Muscle layer of duodenum (tissue), 2 donors: ENCODE data around the gene DNAH3.
"Not testable (repeated sequence)": the region's sequence is repeated elsewhere in the genome, so short reads cannot be mapped to it uniquely, and the experiment has no call there.

Experiments
- H3K27ac ChIP-seq: one replicate; pipeline ENCODE4 v1.7.0; 2013; ENCODE audit warnings: mild to moderate bottlenecking, low read length
- H3K27me3 ChIP-seq: one replicate; pipeline ENCODE4 v1.7.0; 2013; ENCODE audit warnings: low read depth, mild to moderate bottlenecking, control low read depth, low read length
- H3K36me3 ChIP-seq, 2 donors: one replicate each; pipeline ENCODE4 v1.7.0; 2013; ENCODE audit warnings: low read length in 2 of 2, control low read depth in 1 of 2, mild to moderate bottlenecking in 1 of 2; ENCODE audit not compliant: insufficient read depth in 2 of 2, control insufficient read depth in 1 of 2
- H3K4me1 ChIP-seq, 2 donors: one replicate each; pipeline ENCODE4 v1.7.0; 2013; ENCODE audit warnings: low read length in 2 of 2, mild to moderate bottlenecking in 2 of 2, control low read depth in 1 of 2, moderate library complexity in 1 of 2; ENCODE audit not compliant: insufficient read depth in 2 of 2, control insufficient read depth in 1 of 2
- H3K4me3 ChIP-seq, 2 donors: one replicate each; pipeline ENCODE4 v1.7.0; 2013; ENCODE audit warnings: low read length in 2 of 2, low read depth in 1 of 2, mild to moderate bottlenecking in 1 of 2
- H3K9me3 ChIP-seq, 2 donors: one replicate each; pipeline ENCODE4 v1.7.0; 2013; ENCODE audit warnings: low read length in 2 of 2, control low read depth in 1 of 2, mild to moderate bottlenecking in 1 of 2; ENCODE audit not compliant: control insufficient read depth in 1 of 2
- donor health status: healthy.

DNAH3 gene

DNA sequence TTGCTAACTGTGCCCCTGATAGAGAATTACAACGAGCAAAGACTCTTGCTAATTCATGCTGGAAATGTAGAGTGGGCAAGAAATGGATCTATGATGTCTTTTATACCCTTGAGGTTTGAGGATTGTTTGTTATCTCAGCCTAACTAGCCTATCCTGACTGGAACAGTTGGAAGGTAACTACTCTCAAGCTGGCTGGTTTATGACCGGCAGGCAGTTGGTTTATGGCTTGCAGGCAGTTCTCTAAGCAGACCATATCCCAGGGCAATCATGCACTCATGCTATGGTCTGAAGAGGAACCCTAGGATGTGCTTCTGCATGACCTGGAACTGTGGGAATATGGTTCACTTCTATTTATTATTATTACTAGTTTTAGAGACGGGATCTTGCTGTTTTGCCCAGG is 201.0 kb downstream of the DNAH3 start:
- no peaks in the 10 kb centered on the region for H3K27me3 ChIP-seq

DNA sequence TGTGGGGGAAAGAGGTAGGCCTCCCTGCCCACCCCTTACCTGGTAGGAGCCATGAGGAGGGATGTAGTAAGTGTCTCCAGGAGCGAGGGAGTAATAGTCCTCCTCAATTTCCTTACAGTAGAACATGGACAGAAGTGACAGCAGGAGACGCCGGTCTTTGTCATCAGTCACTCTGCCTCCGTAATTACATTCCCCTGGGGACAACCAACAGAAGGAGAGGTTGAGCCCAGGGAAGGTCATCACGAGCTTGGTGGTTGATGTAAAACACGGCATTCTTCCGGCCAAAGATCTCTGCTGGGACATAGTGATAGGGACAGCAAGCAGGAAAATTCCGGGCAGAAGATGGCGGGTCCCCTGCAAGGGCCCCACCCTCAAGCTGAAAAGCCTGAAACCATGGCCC is 202.2 kb downstream of the DNAH3 start:
- Histone ChIP-seq H3K9me3 (no peaks in the 10 kb centered on the region), H3K36me3 (no peaks in the 10 kb centered on the region)

More for the DNA sequence above, 201.0 kb downstream of the DNAH3 start:
- Histone ChIP-seq H3K9me3 (no peaks in the 10 kb centered on the region), H3K4me3 (no peak overlapping the region), H3K36me3 (no peaks in the 10 kb centered on the region), H3K27ac (no peak overlapping the region), H3K4me1 (no peaks in the 10 kb centered on the region)

GRCh38 chr16:20946015-20946629 is 204.5 kb downstream of the DNAH3 start:
- H3K9me3 ChIP-seq: no peaks in the 10 kb centered on the region
- H3K4me1 ChIP-seq: no peaks in the 10 kb centered on the region
- no peaks in the 10 kb centered on the region for H3K27me3 ChIP-seq
- no peak overlapping the region for H3K27ac ChIP-seq
- H3K4me3 ChIP-seq: no peak overlapping the region
- H3K36me3 ChIP-seq: no peaks in the 10 kb centered on the region

More for the DNA sequence above, 202.2 kb downstream of the DNAH3 start:
- H3K27me3 ChIP-seq: no peaks in the 10 kb centered on the region
- no peak overlapping the region for H3K27ac ChIP-seq
- no peaks in the 10 kb centered on the region for H3K4me1 ChIP-seq
- H3K4me3 ChIP-seq: no peak overlapping the region

- H3K4me1 ChIP-seq, H3K4me3 ChIP-seq, H3K9me3 ChIP-seq, H3K36me3 ChIP-seq, H3K27ac ChIP-seq, H3K27me3 ChIP-seq: not testable (repeated sequence)
These were observed 205.1 kb downstream of the DNAH3 start for GRCh38 chr16:20945575-20945875.

DNA sequence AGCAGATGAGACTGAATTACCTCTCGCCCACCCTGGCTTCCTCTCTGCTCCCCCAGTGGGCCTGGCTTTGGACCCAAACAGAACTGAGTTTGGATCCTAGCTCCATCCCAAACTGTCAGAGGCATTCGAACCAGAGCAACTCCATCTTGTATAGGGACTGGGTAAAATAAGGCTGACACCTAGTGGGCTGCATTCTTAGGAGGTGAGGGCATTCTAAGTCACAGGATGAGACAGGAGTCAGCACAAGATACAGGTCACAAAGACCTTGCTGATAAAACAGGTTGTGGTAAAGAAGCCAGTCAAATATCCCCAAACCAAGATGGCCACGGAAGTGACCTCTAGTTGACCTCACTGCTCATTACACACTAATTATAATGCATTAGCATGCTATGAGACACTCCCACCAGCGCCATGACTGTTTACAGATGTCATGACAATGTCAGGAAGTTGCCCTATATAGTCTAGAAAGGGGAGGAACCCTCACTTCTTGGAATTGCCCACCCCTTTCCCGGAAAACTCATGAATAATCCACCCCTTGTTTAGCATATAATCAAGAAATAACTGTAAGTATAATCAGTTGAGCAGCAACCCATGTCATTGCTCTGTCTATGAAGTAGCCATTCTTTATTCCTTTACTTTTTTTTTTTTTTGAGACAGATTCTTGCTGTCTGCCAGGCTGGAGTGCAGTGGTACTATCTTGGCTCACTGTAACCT is 205.6 kb downstream of the DNAH3 start:
- no peaks in the 10 kb centered on the region for H3K36me3 ChIP-seq
- no peaks in the 10 kb centered on the region for H3K27me3 ChIP-seq
- H3K4me1 ChIP-seq: no peaks in the 10 kb centered on the region
- no peak overlapping the region for H3K4me3 ChIP-seq
- H3K9me3 ChIP-seq: no peaks in the 10 kb centered on the region
- H3K27ac ChIP-seq: no peak overlapping the region

- Histone ChIP-seq H3K27ac (no peak overlapping the region), H3K36me3 (no peaks in the 10 kb centered on the region), H3K4me1 (no peaks in the 10 kb centered on the region), H3K27me3 (no peaks in the 10 kb centered on the region), H3K9me3 (no peaks in the 10 kb centered on the region), H3K4me3 (no peak overlapping the region)
These were observed 208.4 kb downstream of the DNAH3 start for GRCh38 chr16:20942256-20942655.

GRCh38 chr16:20941636-20941926 is 209.1 kb downstream of the DNAH3 start:
- Histone ChIP-seq H3K4me1 (no peaks in the 10 kb centered on the region), H3K4me3 (no peak overlapping the region), H3K27me3 (no peaks in the 10 kb centered on the region), H3K36me3 (no peaks in the 10 kb centered on the region), H3K9me3 (no peaks in the 10 kb centered on the region), H3K27ac (no peak overlapping the region)

- Histone ChIP-seq H3K36me3 (no peaks in the 10 kb centered on the region), H3K4me3 (no peak overlapping the region), H3K4me1 (no peaks in the 10 kb centered on the region), H3K9me3 (no peaks in the 10 kb centered on the region), H3K27me3 (no peaks in the 10 kb centered on the region), H3K27ac (no peak overlapping the region)
These were observed 209.6 kb downstream of the DNAH3 start for GRCh38 chr16:20940871-20941635.

DNA sequence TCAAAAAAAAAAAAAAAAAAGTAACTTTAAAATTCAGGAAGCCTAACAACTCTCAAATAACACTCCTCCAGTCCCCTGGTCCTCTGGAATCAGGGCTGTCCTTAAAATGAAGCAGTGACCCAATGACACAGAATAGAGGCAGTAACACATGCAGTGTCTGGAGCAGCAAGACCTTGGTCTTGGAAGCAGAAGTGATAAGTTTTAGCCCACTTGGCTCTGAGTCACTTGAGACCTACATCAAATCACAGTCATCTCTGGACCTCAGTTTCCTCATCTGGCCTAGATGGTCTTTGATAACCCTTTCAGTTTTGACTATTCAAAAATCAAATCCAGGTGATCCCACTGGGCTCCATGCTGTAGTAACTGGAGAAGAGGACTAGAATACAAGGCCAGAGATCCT is 211.0 kb downstream of the DNAH3 start:
- Histone ChIP-seq H3K9me3 (no peaks in the 10 kb centered on the region), H3K4me3 (no peak overlapping the region), H3K27me3 (no peaks in the 10 kb centered on the region), H3K4me1 (no peaks in the 10 kb centered on the region), H3K36me3 (no peaks in the 10 kb centered on the region), H3K27ac (no peak overlapping the region)

DNA sequence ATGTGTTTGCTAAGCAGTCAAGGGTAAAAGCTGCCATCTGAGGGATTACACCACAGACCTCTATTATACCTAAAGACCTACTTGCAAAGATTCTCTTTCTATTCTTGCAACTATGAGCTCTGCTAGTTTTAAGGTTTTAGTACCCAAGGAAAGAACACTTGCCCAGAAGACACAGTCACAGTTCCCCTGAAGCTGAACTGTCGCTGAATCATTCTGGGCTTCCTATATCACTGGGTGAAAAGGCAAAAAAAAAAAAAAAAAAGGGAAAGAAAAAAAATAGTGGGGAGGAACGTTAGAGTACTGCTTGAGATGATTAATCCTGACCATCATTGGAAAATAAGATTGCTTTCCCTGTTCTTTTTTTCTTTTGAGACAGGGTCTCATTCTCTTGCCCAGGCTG is 212.2 kb downstream of the DNAH3 start:
- H3K27me3 ChIP-seq: no peaks in the 10 kb centered on the region
- H3K4me1 ChIP-seq: no peaks in the 10 kb centered on the region
- H3K36me3 ChIP-seq: no peaks in the 10 kb centered on the region
- no peaks in the 10 kb centered on the region for H3K9me3 ChIP-seq
- H3K4me3 ChIP-seq: no peak overlapping the region
- H3K27ac ChIP-seq: no peak overlapping the region

GRCh38 chr16:20937736-20938135 is 212.9 kb downstream of the DNAH3 start:
- no peaks in the 10 kb centered on the region for H3K4me1 ChIP-seq
- H3K9me3 ChIP-seq: no peaks in the 10 kb centered on the region
- no peaks in the 10 kb centered on the region for H3K36me3 ChIP-seq
- H3K27me3 ChIP-seq: no peaks in the 10 kb centered on the region
- no peak overlapping the region for H3K4me3 ChIP-seq
- H3K27ac ChIP-seq: no peak overlapping the region
